H1 (cell line): ENCODE data around the gene SLC26A1. TPM values are rescaled to one million over a fixed set of nuclear protein-coding genes. Genes with fewer than 3 reads are reported as not detected.

Experiments used
- CTCF ChIA-PET: fragments of 300-600 bp; sonication (Branson Sonifier 250); formaldehyde crosslinking; loops from one replicate; lab custom pipeline; 2021; ENCODE audit not compliant: partially characterized antibody; lab: Charles Lee
- POLR2A ChIA-PET: fragments of 300-600 bp; sonication (Branson Sonifier 250); formaldehyde crosslinking; loops from one replicate; lab custom pipeline; 2021; ENCODE audit warnings: inconsistent platforms; ENCODE audit not compliant: partially characterized antibody; lab: Charles Lee
- DNase-seq, 2 experiments: peaks; one replicate each; pipeline versions ENCODE4 v3.0.0 to v3.0.0-alpha.2; 2010 to 2022; ENCODE audit warnings: low spot score in 2 of 2, low read depth in 1 of 2, mixed read lengths in 1 of 2
- FAIRE-seq: peaks from 2 replicates; lab custom pipeline; 2011; peaks lifted over from hg19 to GRCh38; lab: Jason Lieb, UNC
- H2AFZ ChIP-seq: 2 replicates; pipeline ENCODE4 v1.8.1; 2012; ENCODE audit warnings: low read length, inconsistent platforms
- H2AK5ac ChIP-seq: 2 replicates; pipeline ENCODE4 v1.6.1; 2013; ENCODE audit warnings: low read depth, low read length
- H2BK120ac ChIP-seq: replicated peaks from 2 replicates; pipeline ENCODE3; 2013; ENCODE audit warnings: low read depth, low read length, inconsistent platforms
- H2BK12ac ChIP-seq: 2 replicates; pipeline ENCODE4 v1.6.1; 2013; ENCODE audit warnings: low read depth, low read length
- H2BK15ac ChIP-seq: 2 replicates; pipeline ENCODE4 v1.6.1; 2013; ENCODE audit warnings: low read length
- H2BK20ac ChIP-seq: 2 replicates; pipeline ENCODE4 v1.6.1; 2013; ENCODE audit warnings: low read length
- H2BK5ac ChIP-seq: 2 replicates; pipeline ENCODE4 v1.6.1; 2013; ENCODE audit warnings: low read depth, low read length
- H3K14ac ChIP-seq: 2 replicates; pipeline ENCODE4 v1.6.1; 2013; ENCODE audit warnings: inconsistent platforms; ENCODE audit not compliant: insufficient read length
- H3K18ac ChIP-seq: 2 replicates; pipeline ENCODE4 v1.6.1; 2013; ENCODE audit warnings: low read length; ENCODE audit errors: extremely low read depth
- H3K23ac ChIP-seq: 2 replicates; pipeline ENCODE4 v1.6.1; 2013; ENCODE audit warnings: inconsistent platforms; ENCODE audit not compliant: insufficient read length
- H3K23me2 ChIP-seq: 2 replicates; pipeline ENCODE4 v1.6.1; 2013; ENCODE audit warnings: low read depth, low read length
- H3K27ac ChIP-seq: 2 replicates; pipeline ENCODE4 v1.6.1; 2011; ENCODE audit warnings: low read depth, low read length, inconsistent platforms
- H3K27me3 ChIP-seq, 4 experiments: replicated peaks in 1 of 4; 1 replicate in 1 of 4; 2 replicates in 3 of 4; pipeline versions ENCODE4 v1.6.1 to v1.8.1; 2011 to 2013; ENCODE audit warnings: low read length in 3 of 4, mild to moderate bottlenecking in 3 of 4, inconsistent platforms in 2 of 4, mixed read lengths in 2 of 4, moderate library complexity in 1 of 4; ENCODE audit not compliant: control insufficient read depth in 3 of 4, insufficient read depth in 3 of 4; ENCODE audit errors: extremely low read depth in 1 of 4
- H3K36me3 ChIP-seq, 4 experiments: 2 replicates each; pipeline versions ENCODE4 v1.6.1 to v1.8.1; 2011 to 2013; ENCODE audit warnings: mild to moderate bottlenecking in 4 of 4, low read length in 3 of 4, moderate library complexity in 2 of 4, control low read depth in 1 of 4, inconsistent platforms in 1 of 4; ENCODE audit not compliant: insufficient read depth in 4 of 4, control insufficient read depth in 2 of 4
- H3K4ac ChIP-seq: replicated peaks from 2 replicates; pipeline ENCODE3; 2013; ENCODE audit warnings: low read length, low read depth, mixed read lengths, inconsistent platforms; ENCODE audit not compliant: insufficient read length
- H3K4me1 ChIP-seq, 4 experiments: replicated peaks in 1 of 4; 1 replicate in 1 of 4; 2 replicates in 3 of 4; pipeline versions ENCODE4 v1.6.1 to v1.8.1; 2011 to 2013; ENCODE audit warnings: low read length in 3 of 4, inconsistent platforms in 2 of 4, mixed read lengths in 1 of 4; ENCODE audit not compliant: insufficient read depth in 4 of 4, control insufficient read depth in 3 of 4
- H3K4me2 ChIP-seq, 2 experiments: 2 replicates each; pipeline versions ENCODE4 v1.6.1 to v1.8.1; 2011 to 2013; ENCODE audit warnings: low read depth in 2 of 2, low read length in 2 of 2, control low read depth in 1 of 2, inconsistent platforms in 1 of 2, mild to moderate bottlenecking in 1 of 2; ENCODE audit not compliant: insufficient read depth in 1 of 2
- H3K4me3 ChIP-seq, 4 experiments: fragments of 200-600, 300-600 bp in 1 of 4; sonication (generic), shearing (Covaris generic), sonication (Bioruptor Twin) in 1 of 4; 2 replicates each; pipeline versions ENCODE4 v1.5.1 to v1.8.1; 2011 to 2016; ENCODE audit warnings: low read length in 4 of 4, low read depth in 3 of 4, control low read depth in 2 of 4, inconsistent platforms in 2 of 4, mild to moderate bottlenecking in 2 of 4, mixed read lengths in 1 of 4, moderate library complexity in 1 of 4; ENCODE audit not compliant: insufficient read depth in 2 of 4; ENCODE audit errors: extremely low read depth in 1 of 4
- H3K56ac ChIP-seq: replicated peaks from 2 replicates; pipeline ENCODE3; 2013; ENCODE audit warnings: low read depth, mild to moderate bottlenecking, mixed read lengths, low read length, inconsistent platforms; ENCODE audit not compliant: insufficient read length
- H3K79me1 ChIP-seq: 2 replicates; pipeline ENCODE4 v1.6.1; 2013; ENCODE audit warnings: low read depth, low read length, control low read depth
- H3K79me2 ChIP-seq, 2 experiments: 2 replicates each; pipeline versions ENCODE4 v1.6.1 to v1.8.1; 2012 to 2013; ENCODE audit warnings: low read length in 2 of 2, mild to moderate bottlenecking in 2 of 2, inconsistent platforms in 1 of 2; ENCODE audit not compliant: insufficient read depth in 2 of 2, control insufficient read depth in 1 of 2
- H3K9ac ChIP-seq, 4 experiments: replicated peaks in 1 of 4; 1 replicate in 1 of 4; 2 replicates in 3 of 4; pipeline versions ENCODE4 v1.6.1 to v1.8.1; 2011 to 2013; ENCODE audit warnings: low read depth in 3 of 4, low read length in 3 of 4, control low read depth in 2 of 4, mild to moderate bottlenecking in 2 of 4, moderate library complexity in 2 of 4, inconsistent platforms in 1 of 4; ENCODE audit errors: extremely low read depth in 1 of 4
- H3K9me3 ChIP-seq, 2 experiments: 2 replicates each; pipeline versions ENCODE4 v1.6.1 to v1.8.1; 2012 to 2013; ENCODE audit warnings: mild to moderate bottlenecking in 2 of 2, moderate library complexity in 2 of 2, control low read depth in 1 of 2, inconsistent platforms in 1 of 2, low read depth in 1 of 2, low read length in 1 of 2, mixed read lengths in 1 of 2; ENCODE audit not compliant: insufficient read depth in 2 of 2
- H4K20me1 ChIP-seq, 2 experiments: replicated peaks in 1 of 2; 2 replicates each; pipeline versions ENCODE3 to v1.8.1; 2011 to 2013; ENCODE audit warnings: inconsistent platforms in 2 of 2, low read length in 2 of 2, mild to moderate bottlenecking in 1 of 2; ENCODE audit not compliant: insufficient read depth in 2 of 2, control insufficient read depth in 1 of 2
- H4K5ac ChIP-seq: 2 replicates; pipeline ENCODE4 v1.6.1; 2013; ENCODE audit warnings: low read length, low read depth, mixed read lengths, inconsistent platforms; ENCODE audit not compliant: insufficient read length
- H4K8ac ChIP-seq: 2 replicates; pipeline ENCODE4 v1.8.0; 2013; ENCODE audit warnings: mild to moderate bottlenecking, moderate library complexity, low read length, inconsistent platforms; ENCODE audit not compliant: insufficient read depth; ENCODE audit errors: extremely low read depth
- H4K91ac ChIP-seq: replicated peaks from 2 replicates; pipeline ENCODE3; 2013; ENCODE audit warnings: low read length, mixed read lengths, inconsistent platforms; ENCODE audit not compliant: insufficient read length
- ASH2L ChIP-seq: fragments of 200-600, 300-600 bp; sonication (generic); IDR thresholded peaks from one replicate; pipeline ENCODE4 v1.7.1; 2017; ENCODE audit warnings: low read length
- ATF3 ChIP-seq: IDR thresholded peaks from 2 replicates; pipeline ENCODE4 v1.6.1; 2011; ENCODE audit warnings: low read depth, mild to moderate bottlenecking, low read length; ENCODE audit not compliant: insufficient read depth
- BACH1 ChIP-seq: IDR thresholded peaks from 2 replicates; pipeline ENCODE4 v1.6.1; 2012; ENCODE audit warnings: low read length, improper control_type of control experiment
- CEBPB ChIP-seq: IDR thresholded peaks from 2 replicates; pipeline ENCODE4 v1.6.1; 2012; ENCODE audit warnings: low read depth, low read length
- CHD2 ChIP-seq: IDR thresholded peaks from 2 replicates; pipeline ENCODE4 v1.6.1; 2012; ENCODE audit warnings: low read length, improper control_type of control experiment
- CREB1 ChIP-seq: IDR thresholded peaks from 2 replicates; pipeline ENCODE4 v1.6.1; 2012; ENCODE audit warnings: inconsistent platforms
- EGR1 ChIP-seq: IDR thresholded peaks from 2 replicates; pipeline ENCODE4 v1.6.1; 2011; ENCODE audit warnings: low read depth, low read length, borderline replicate concordance
- HDAC6 ChIP-seq: IDR thresholded peaks from one replicate; pipeline ENCODE4 v1.7.1; 2012; ENCODE audit warnings: low read depth, mild to moderate bottlenecking, inconsistent platforms, low read length, moderate library complexity
- KDM1A ChIP-seq: fragments of 200-600, 300-600 bp; sonication (generic); IDR thresholded peaks from 2 replicates; pipeline ENCODE4 v1.7.1; 2016; ENCODE audit warnings: mild to moderate bottlenecking, low read length, borderline replicate concordance
- MAX ChIP-seq: IDR thresholded peaks from 2 replicates; pipeline ENCODE4 v1.6.1; 2012; ENCODE audit warnings: inconsistent platforms
- SIX5 ChIP-seq: IDR thresholded peaks from 2 replicates; pipeline ENCODE4 v1.6.1; 2011; ENCODE audit warnings: mild to moderate bottlenecking, low read depth, low read length
- SRF ChIP-seq: IDR thresholded peaks from 2 replicates; pipeline ENCODE4 v1.6.1; 2011; ENCODE audit warnings: mild to moderate bottlenecking, low read depth, low read length, moderate library complexity
- ZNF274 ChIP-seq: IDR thresholded peaks from 2 replicates; pipeline ENCODE4 v1.7.0; 2012; ENCODE audit warnings: low read length, borderline replicate concordance; ENCODE audit errors: extremely low read depth
- WGBS, 2 experiments: shearing (Covaris generic) in 1 of 2; methylation state at CpG; one replicate each; pipeline versions ENCODE4 v1.1.6 to v1.1.7; 2013 to 2015; ENCODE audit warnings: low lambda C conversion rate in 2 of 2, mixed read lengths in 2 of 2, inconsistent platforms in 1 of 2, low coverage in 1 of 2, missing lambda C conversion rate in 1 of 2; ENCODE audit not compliant: insufficient replicate concordance in 2 of 2, insufficient coverage in 1 of 2, insufficient read length in 1 of 2; ENCODE audit errors: extremely low coverage in 1 of 2, missing lambda C conversion rate in 1 of 2; 5-methylcytosine and 5-hydroxymethylcytosine counted together
- polyA plus RNA-seq, 7 experiments: library from polyadenylated mRNA; depleted of rRNA in 3 of 7; stranded (reverse) in 5 of 7; unstranded in 2 of 7; fragments of >200 nt in 5 of 7; fragments of 200-250 nt in 2 of 7; gene quantifications; 1 replicate in 5 of 7; 2 replicates in 1 of 7; 4 replicates in 1 of 7; pipeline versions ENCODE4 v1.2.1 to v1.2.3, GENCODE V29; 2011 to 2013; ENCODE audit warnings: missing spikeins in 2 of 7, mixed read lengths in 2 of 7
- total RNA-seq: library from RNA; stranded (reverse); fragmentation: NEBNext Ultra II Directional; extraction: Animal tissue kit (Norgen Biotek cat#: 25700); gene quantifications from 2 replicates; pipeline ENCODE4 v1.2.1, GENCODE V29; 2021

The SLC26A1 gene
- total and polyA plus RNA-seq, 2 of the 8 experiments (the other 6 are each of a cell fraction or from before 2014, with no cell fraction given) = 0.11 TPM; not detected in 1

GRCh38 chr4:1040344-1041146 is 47.3 kb upstream of the SLC26A1 start:
- no peak overlapping the region for H3K4me3 ChIP-seq
- H3K36me3 ChIP-seq = no peaks in the 10 kb centered on the region
- H2BK5ac ChIP-seq = peak overlapping the region; percentile 83
- peaks cover 0 to 26% (median 15%) of the 10 kb centered on the region in 4 experiments; a peak in 6 of 7 replicates for H3K4me1 ChIP-seq
- H3K56ac ChIP-seq = no peak overlapping the region
- ChIA-PET POLR2A (no interaction called here), CTCF (no interaction called here)
- no peak overlapping the region for H3K27ac ChIP-seq
- peaks cover 0 to 5% (median 0%) of the 10 kb centered on the region in 4 experiments; a peak in 2 of 7 replicates for H3K27me3 ChIP-seq
- H3K79me2 ChIP-seq = no peaks in the 10 kb centered on the region
- no peak overlapping the region for H3K23ac ChIP-seq
- peak overlapping the region; percentile 99; the same call in 1 of the 2 replicates for H2BK12ac ChIP-seq
- peaks cover 0 to 2% of the 10 kb centered on the region in 2 experiments for H4K20me1 ChIP-seq
- peak overlapping the region; percentile 14 for H2BK120ac ChIP-seq
- no peaks in the 10 kb centered on the region for H3K79me1 ChIP-seq
- peak overlapping the region; percentile 98 for H4K91ac ChIP-seq
- DNase-seq (no peak), FAIRE-seq (no peak)
- H3K9ac ChIP-seq = no peak overlapping the region
- no peaks in the 10 kb centered on the region for H3K9me3 ChIP-seq
- H3K23me2 ChIP-seq = peaks cover 14% of the 10 kb centered on the region
- peak overlapping the region; percentile 94 for H3K4ac ChIP-seq
- H2BK20ac ChIP-seq = peak overlapping the region; percentile 34; the same call in 1 of the 2 replicates
- no peak overlapping the region for H3K14ac ChIP-seq
- H2BK15ac ChIP-seq = peak overlapping the region; percentile 99; the same call in 1 of the 2 replicates
- no peak overlapping the region for H3K4me2 ChIP-seq
- peak overlapping the region; percentile 38; the same call in 1 of the 2 replicates for H3K18ac ChIP-seq
- H4K5ac ChIP-seq = no peak overlapping the region
- no peak overlapping the region for H2AFZ ChIP-seq
- peak overlapping the region; percentile 95 for H2AK5ac ChIP-seq
- H4K8ac ChIP-seq = peak overlapping the region; percentile 72; the same call in 1 of the 2 replicates
- 93% methylated on average over 21 of the region's 21 CpGs; no CpG with 5 or more reads in 1 of the 2 experiments for WGBS, 2 experiments
- no peak for TF ChIP-seq CEBPB
- TF ChIP-seq SIX5 = no peak
- no peak for TF ChIP-seq ZNF274
- no peak for TF ChIP-seq CREB1
- no peak for TF ChIP-seq EGR1
- no peak for TF ChIP-seq CHD2
- TF ChIP-seq KDM1A = no peak
- no peak for TF ChIP-seq ASH2L
- no peak for TF ChIP-seq HDAC6
- no peak for TF ChIP-seq SRF
- no peak for TF ChIP-seq ATF3
- TF ChIP-seq BACH1 = no peak
- TF ChIP-seq MAX = no peak
